ENCODE results near the gene INSIG1. TPM values are rescaled to one million over a fixed set of nuclear protein-coding genes. Genes with fewer than 3 reads are reported as not detected.

Gene INSIG1
- total RNA-seq, 5 donors from 2014 or later (not counting 1 experiment from before 2014, with no cell fraction given) = 38.0 to 47.3 (median 42.4) TPM

GRCh38 chr7:155342313-155342712 lies 44.6 kb downstream of the INSIG1 start:
- Mint-ChIP-seq H3K27ac (no peak overlapping the region), H3K27me3 (peaks cover 8 to 9% of the 10 kb centered on the region in 2 donors), H3K36me3 (no peaks in the 10 kb centered on the region), H3K4me1 (peaks cover 14 to 19% (median 16%) of the 10 kb centered on the region in 3 donors), H3K4me3 (no peak overlapping the region), H3K9me3 (no peaks in the 10 kb centered on the region)
- H3K36me3 ChIP-seq (ENCODE audit: control insufficient read depth in 2 of 2, extremely low read depth in 1 of 2, insufficient read depth in 1 of 2, low read length in 1 of 2) = no peaks in the 10 kb centered on the region
- H3K4me3 ChIP-seq (ENCODE audit: control insufficient read depth in 1 of 2, extremely low read depth in 1 of 2, low read length in 1 of 2) = no peak overlapping the region
- no peaks in the 10 kb centered on the region for H3K9me3 ChIP-seq
- ChIA-PET CTCF (interaction anchor here (1.1 to 2.4 kb wide), 4 partner anchors 38 to 415 kb away, joined by 3 to 7 read pairs (median 4); no protein-coding TSS in a partner anchor), POLR2A (interaction anchor here in 1 of 2 donors (0.6 kb wide), 1 partner anchor 415 kb away, joined by 3 read pairs; no protein-coding TSS in a partner anchor)
- 79% methylated on average over 10 of the region's 11 CpGs for WGBS (ENCODE audit: insufficient coverage)
- peaks cover 0 to 31% of the 10 kb centered on the region in 2 experiments for H3K4me1 ChIP-seq (ENCODE audit: control insufficient read depth in 1 of 2, extremely low read depth in 1 of 2, insufficient read depth in 2 of 2, low read length in 2 of 2)
- ATAC-seq (replicated peaks in 1 of 4) (no peak), DNase-seq (no peak)
- H3K27ac ChIP-seq (ENCODE audit: low read length) = no peak overlapping the region
- H3K27me3 ChIP-seq (replicated peaks in 1 of 2; ENCODE audit: control insufficient read depth in 2 of 2, extremely low read depth in 1 of 2, insufficient read depth in 2 of 2, low read length in 1 of 2) = peaks cover 0 to 40% of the 10 kb centered on the region in 2 experiments

- ChIA-PET CTCF (interaction anchor here (0.6 to 2.4 kb wide), 6 partner anchors 37 to 416 kb away, joined by 3 to 7 read pairs (median 3); no protein-coding TSS in a partner anchor), POLR2A (interaction anchor here in 1 of 2 donors (0.6 kb wide), 1 partner anchor 416 kb away, joined by 3 read pairs; no protein-coding TSS in a partner anchor)
- Mint-ChIP-seq H3K4me3 (no peak overlapping the region), H3K27ac (no peak overlapping the region), H3K36me3 (no peaks in the 10 kb centered on the region), H3K4me1 (peaks cover 8 to 16% (median 12%) of the 10 kb centered on the region in 3 donors), H3K27me3 (peaks cover 7 to 8% of the 10 kb centered on the region in 2 donors), H3K9me3 (no peaks in the 10 kb centered on the region)
- Histone ChIP-seq H3K27ac (ENCODE audit: low read length) (no peak overlapping the region), H3K4me3 (ENCODE audit: control insufficient read depth in 1 of 2, extremely low read depth in 1 of 2, low read length in 1 of 2) (no peak overlapping the region), H3K27me3 (replicated peaks in 1 of 2; ENCODE audit: control insufficient read depth in 2 of 2, extremely low read depth in 1 of 2, insufficient read depth in 2 of 2, low read length in 1 of 2) (peaks cover 0 to 34% of the 10 kb centered on the region in 2 experiments), H3K9me3 (no peaks in the 10 kb centered on the region), H3K4me1 (ENCODE audit: control insufficient read depth in 1 of 2, extremely low read depth in 1 of 2, insufficient read depth in 2 of 2, low read length in 2 of 2) (peaks cover 0 to 29% of the 10 kb centered on the region in 2 experiments), H3K36me3 (ENCODE audit: control insufficient read depth in 2 of 2, extremely low read depth in 1 of 2, insufficient read depth in 1 of 2, low read length in 1 of 2) (no peaks in the 10 kb centered on the region)
- ATAC-seq (replicated peaks in 1 of 4) (no peak), DNase-seq (no peak)
- 95% methylated on average over 6 of the region's 7 CpGs for WGBS (ENCODE audit: insufficient coverage)
Measured at GRCh38 chr7:155343150-155343549, 45.5 kb downstream of the INSIG1 start.

GRCh38 chr7:155343661-155344121 lies 46.0 kb downstream of the INSIG1 start:
- H3K27ac ChIP-seq (ENCODE audit: low read length) = no peak overlapping the region
- H3K4me3 ChIP-seq (ENCODE audit: control insufficient read depth in 1 of 2, extremely low read depth in 1 of 2, low read length in 1 of 2) = no peak overlapping the region
- DNase-seq = no peak
- ChIA-PET CTCF (interaction anchor here (1.2 to 2.4 kb wide), 4 partner anchors 151 to 417 kb away, joined by 3 to 14 read pairs (median 4); no protein-coding TSS in a partner anchor), POLR2A (no interaction called here)
- no peaks in the 10 kb centered on the region for H3K36me3 ChIP-seq (ENCODE audit: control insufficient read depth in 2 of 2, extremely low read depth in 1 of 2, insufficient read depth in 1 of 2, low read length in 1 of 2)
- H3K4me3 Mint-ChIP-seq = peak overlapping the region in 1 of 3 donors; percentile 55
- peaks cover 7 to 8% of the 10 kb centered on the region in 2 donors for H3K27me3 Mint-ChIP-seq
- no peak overlapping the region for H3K27ac Mint-ChIP-seq
- H3K4me1 ChIP-seq (ENCODE audit: control insufficient read depth in 1 of 2, extremely low read depth in 1 of 2, insufficient read depth in 2 of 2, low read length in 2 of 2) = peaks cover 0 to 23% of the 10 kb centered on the region in 2 experiments
- H3K9me3 Mint-ChIP-seq = no peaks in the 10 kb centered on the region
- H3K27me3 ChIP-seq (replicated peaks in 1 of 2; ENCODE audit: control insufficient read depth in 2 of 2, extremely low read depth in 1 of 2, insufficient read depth in 2 of 2, low read length in 1 of 2) = peaks cover 0 to 32% of the 10 kb centered on the region in 2 experiments
- ATAC-seq (replicated peaks in 1 of 4) = no peak
- H3K4me1 Mint-ChIP-seq = peaks cover 6 to 16% (median 11%) of the 10 kb centered on the region in 3 donors
- 93% methylated on average over 8 of the region's 11 CpGs for WGBS (ENCODE audit: insufficient coverage)
- no peaks in the 10 kb centered on the region for H3K9me3 ChIP-seq
- H3K36me3 Mint-ChIP-seq = no peaks in the 10 kb centered on the region

GRCh38 chr7:155344270-155344617 lies 46.6 kb downstream of the INSIG1 start:
- ChIA-PET POLR2A (interaction anchor here in 1 of 2 donors (0.8 to 1.3 kb wide), 3 partner anchors 45 to 416 kb away, joined by 3 to 4 read pairs (median 4); no protein-coding TSS in a partner anchor), CTCF (interaction anchor here (0.6 to 2.1 kb wide), 22 partner anchors 47 to 430 kb away, joined by 3 to 46 read pairs (median 4); partner anchors contain the start of genes INSIG1 (in 1 of the 2) and PAXIP1 (in 1 of the 2))
- ATAC-seq (replicated peaks in 1 of 4) (peak in 1 of 4 experiments; percentile 5), DNase-seq (no peak)
- Histone ChIP-seq H3K36me3 (ENCODE audit: control insufficient read depth in 2 of 2, extremely low read depth in 1 of 2, insufficient read depth in 1 of 2, low read length in 1 of 2) (no peaks in the 10 kb centered on the region), H3K27me3 (replicated peaks in 1 of 2; ENCODE audit: control insufficient read depth in 2 of 2, extremely low read depth in 1 of 2, insufficient read depth in 2 of 2, low read length in 1 of 2) (peaks cover 0 to 33% of the 10 kb centered on the region in 2 experiments), H3K4me1 (ENCODE audit: control insufficient read depth in 1 of 2, extremely low read depth in 1 of 2, insufficient read depth in 2 of 2, low read length in 2 of 2) (peaks cover 0 to 18% of the 10 kb centered on the region in 2 experiments), H3K4me3 (ENCODE audit: control insufficient read depth in 1 of 2, extremely low read depth in 1 of 2, low read length in 1 of 2) (peak overlapping the region in 1 of 2 donors; percentile 42), H3K27ac (ENCODE audit: low read length) (no peak overlapping the region), H3K9me3 (no peaks in the 10 kb centered on the region)
- Mint-ChIP-seq H3K9me3 (no peaks in the 10 kb centered on the region), H3K4me1 (peaks cover under 1 to 10% (median 5%) of the 10 kb centered on the region in 3 donors), H3K27ac (no peak overlapping the region), H3K4me3 (peak overlapping the region in 1 of 3 donors; percentile 55), H3K36me3 (no peaks in the 10 kb centered on the region), H3K27me3 (peaks cover 7 to 8% of the 10 kb centered on the region in 2 donors)
- 28% methylated on average over 15 of the region's 16 CpGs for WGBS (ENCODE audit: insufficient coverage)

GRCh38 chr7:155344618-155345433 lies 47.1 kb downstream of the INSIG1 start:
- H3K36me3 Mint-ChIP-seq = no peaks in the 10 kb centered on the region
- peak; percentile 48 to 90 (median 77) for DNase-seq
- WGBS (ENCODE audit: insufficient coverage) = 1% methylated on average over 51 of the region's 62 CpGs

More at GRCh38 chr7:155344618-155345433, 47.1 kb downstream of the INSIG1 start:
- Histone ChIP-seq H3K4me1 (ENCODE audit: control insufficient read depth in 1 of 2, extremely low read depth in 1 of 2, insufficient read depth in 2 of 2, low read length in 2 of 2) (peaks cover 0 to 18% of the 10 kb centered on the region in 2 experiments), H3K36me3 (ENCODE audit: control insufficient read depth in 2 of 2, extremely low read depth in 1 of 2, insufficient read depth in 1 of 2, low read length in 1 of 2) (no peaks in the 10 kb centered on the region), H3K4me3 (ENCODE audit: control insufficient read depth in 1 of 2, extremely low read depth in 1 of 2, low read length in 1 of 2) (peak overlapping the region in 1 of 2 donors; percentile 42), H3K27me3 (replicated peaks in 1 of 2; ENCODE audit: control insufficient read depth in 2 of 2, extremely low read depth in 1 of 2, insufficient read depth in 2 of 2, low read length in 1 of 2) (peaks cover 0 to 33% of the 10 kb centered on the region in 2 experiments), H3K9me3 (no peaks in the 10 kb centered on the region), H3K27ac (ENCODE audit: low read length) (no peak overlapping the region)
- Mint-ChIP-seq H3K27me3 (peaks cover 7 to 8% of the 10 kb centered on the region in 2 donors), H3K9me3 (no peaks in the 10 kb centered on the region), H3K27ac (no peak overlapping the region), H3K4me3 (peak overlapping the region; percentile 52 to 64 (median 55)), H3K4me1 (peaks cover 0 to 10% (median 4%) of the 10 kb centered on the region in 3 donors)
- ChIA-PET POLR2A (interaction anchor here (0.8 to 1.3 kb wide), 4 partner anchors 43 to 417 kb away, joined by 3 to 4 read pairs (median 4); no protein-coding TSS in a partner anchor), CTCF (interaction anchor here (0.5 to 2.1 kb wide), 39 partner anchors 34 to 431 kb away, joined by 3 to 46 read pairs (median 4); partner anchors contain the start of genes INSIG1 (in 1 of the 2) and PAXIP1 (in 1 of the 2))
- ATAC-seq (replicated peaks in 1 of 4) = peak; percentile 97 to 99 (median 98)
